IMR-90 (cell line): ENCODE measurements around the gene AKAP8L. TPM values are rescaled to one million over a fixed set of nuclear protein-coding genes. Genes with fewer than 3 reads are reported as not detected.

Experiments used
- ATAC-seq: fragments of 200-7000 bp; cut with Tn5 transposase; 2 replicates; pipeline ENCODE4 v1.9.1; 2020; ENCODE audit warnings: low read depth, mild to moderate bottlenecking, moderate library complexity
- BruUV-seq: library from RNA; stranded (reverse); fragments of 400-500 nt; replicated peaks from 2 replicates; lab custom pipeline; 2021; lab: Mats Ljungman, UMichigan
- CTCF ChIA-PET: fragments of 300-600 bp; formaldehyde crosslinking; extraction: SDS; loops from one replicate; lab custom pipeline; 2021; ENCODE audit warnings: antibody characterized with exemption; lab: Yijun Ruan, JAX
- POLR2A ChIA-PET: fragments of 300-600 bp; sonication (Branson Sonifier 250); formaldehyde crosslinking; loops from one replicate; lab custom pipeline; 2022; ENCODE audit warnings: antibody characterized with exemption; ENCODE audit not compliant: unreplicated experiment; lab: Charles Lee
- DNase-seq: peaks from one replicate; pipeline ENCODE4 v3.0.0; 2013
- H2AFZ ChIP-seq: replicated peaks from 2 replicates; pipeline ENCODE3; 2013; ENCODE audit warnings: low read length, mild to moderate bottlenecking; ENCODE audit not compliant: poor library complexity
- H2AK5ac ChIP-seq: 2 replicates; pipeline ENCODE4 v1.6.1; 2013; ENCODE audit warnings: low read depth, low read length, inconsistent platforms
- H2AK9ac ChIP-seq: replicated peaks from 2 replicates; pipeline ENCODE3; 2013; ENCODE audit warnings: mild to moderate bottlenecking, low read depth, low read length, moderate library complexity; ENCODE audit not compliant: poor library complexity
- H2BK120ac ChIP-seq: 2 replicates; pipeline ENCODE4 v1.6.1; 2013; ENCODE audit warnings: low read depth, low read length, inconsistent platforms
- H2BK15ac ChIP-seq: 3 replicates; pipeline ENCODE4 v1.6.1; 2013; ENCODE audit warnings: low read depth, low read length, inconsistent platforms
- H2BK20ac ChIP-seq: 2 replicates; pipeline ENCODE4 v1.6.1; 2013; ENCODE audit warnings: low read depth, mild to moderate bottlenecking, inconsistent platforms, low read length, moderate library complexity
- H2BK5ac ChIP-seq: 2 replicates; pipeline ENCODE4 v1.6.1; 2013; ENCODE audit warnings: mild to moderate bottlenecking, low read depth, low read length, inconsistent platforms; ENCODE audit not compliant: poor library complexity, severe bottlenecking
- H3K14ac ChIP-seq: replicated peaks from 2 replicates; pipeline ENCODE4 v1.6.1; 2013; ENCODE audit warnings: low read depth, low read length, inconsistent platforms
- H3K18ac ChIP-seq: 2 replicates; pipeline ENCODE4 v1.6.1; 2013; ENCODE audit warnings: low read depth, low read length, control low read depth
- H3K23ac ChIP-seq: 2 replicates; pipeline ENCODE4 v1.6.1; 2013; ENCODE audit warnings: low read depth, low read length, inconsistent platforms
- H3K27ac ChIP-seq: 2 replicates; pipeline ENCODE4 v1.5.1; 2013; ENCODE audit warnings: mild to moderate bottlenecking, control low read depth, low read length; ENCODE audit not compliant: insufficient read depth
- H3K27me3 ChIP-seq: 2 replicates; pipeline ENCODE4 v1.6.1; 2013; ENCODE audit warnings: low read length; ENCODE audit not compliant: control insufficient read depth, insufficient read depth
- H3K36me3 ChIP-seq: 2 replicates; pipeline ENCODE4 v1.6.1; 2013; ENCODE audit warnings: low read length, mixed read lengths; ENCODE audit not compliant: control insufficient read depth, insufficient read depth
- H3K4ac ChIP-seq: 2 replicates; pipeline ENCODE4 v1.6.1; 2013; ENCODE audit warnings: low read depth, low read length, inconsistent platforms
- H3K4me1 ChIP-seq: 2 replicates; pipeline ENCODE4 v1.6.1; 2013; ENCODE audit warnings: low read length, mixed read lengths; ENCODE audit not compliant: control insufficient read depth, insufficient read depth
- H3K4me2 ChIP-seq: 2 replicates; pipeline ENCODE4 v1.6.1; 2013; ENCODE audit warnings: low read depth, mild to moderate bottlenecking, control low read depth, low read length, moderate library complexity
- H3K4me3 ChIP-seq: 2 replicates; pipeline ENCODE4 v1.5.1; 2013; ENCODE audit warnings: low read depth, mild to moderate bottlenecking, control low read depth, low read length, moderate library complexity; ENCODE audit not compliant: insufficient read depth
- H3K56ac ChIP-seq: 2 replicates; pipeline ENCODE4 v1.6.1; 2013; ENCODE audit warnings: low read length, inconsistent platforms; ENCODE audit not compliant: insufficient read depth; ENCODE audit errors: extremely low read depth
- H3K79me1 ChIP-seq, 2 experiments: 2 replicates each; pipeline ENCODE4 v1.6.1; 2013; ENCODE audit warnings: low read length in 2 of 2, inconsistent platforms in 1 of 2, low read depth in 1 of 2
- H3K9ac ChIP-seq: 2 replicates; pipeline ENCODE4 v1.6.1; 2013; ENCODE audit warnings: low read depth, low read length, control low read depth
- H3K9me1 ChIP-seq: 2 replicates; pipeline ENCODE4 v1.6.1; 2013; ENCODE audit warnings: low read length, inconsistent platforms; ENCODE audit not compliant: insufficient read depth
- H3K9me3 ChIP-seq: 2 replicates; pipeline ENCODE4 v1.6.1; 2013; ENCODE audit warnings: low read length; ENCODE audit not compliant: control insufficient read depth, insufficient read depth
- H4K20me1 ChIP-seq: 2 replicates; pipeline ENCODE4 v1.6.1; 2013; ENCODE audit warnings: low read length, inconsistent platforms; ENCODE audit not compliant: insufficient read depth
- H4K5ac ChIP-seq: 2 replicates; pipeline ENCODE4 v1.6.1; 2013; ENCODE audit warnings: mild to moderate bottlenecking, low read depth, low read length, control low read depth
- H4K8ac ChIP-seq, 2 experiments: 2 replicates each; pipeline ENCODE4 v1.6.1; 2013; ENCODE audit warnings: low read depth in 2 of 2, low read length in 2 of 2, control low read depth in 1 of 2, inconsistent platforms in 1 of 2
- H4K91ac ChIP-seq: 2 replicates; pipeline ENCODE4 v1.6.1; 2013; ENCODE audit warnings: low read depth, low read length, inconsistent platforms; ENCODE audit not compliant: insufficient read depth
- BHLHE40 ChIP-seq: fragments of 150-350 bp; IDR thresholded peaks from 2 replicates; pipeline ENCODE4 v1.6.1; 2016; ENCODE audit warnings: mild to moderate bottlenecking, low read depth, low read length
- CEBPB ChIP-seq: IDR thresholded peaks from 2 replicates; pipeline ENCODE4 v1.6.1; 2012; ENCODE audit warnings: low read depth, low read length, improper control_type of control experiment
- CHD1 ChIP-seq: IDR thresholded peaks from 2 replicates; pipeline ENCODE4 v1.6.1; 2012; ENCODE audit warnings: low read depth, low read length, improper control_type of control experiment
- ELK1 ChIP-seq: fragments of 150-350 bp; IDR thresholded peaks from 2 replicates; pipeline ENCODE4 v1.6.1; 2016; ENCODE audit warnings: low read depth, mild to moderate bottlenecking, low read length, moderate library complexity, borderline replicate concordance
- MAFK ChIP-seq: IDR thresholded peaks from 2 replicates; pipeline ENCODE4 v1.6.1; 2012; ENCODE audit warnings: low read depth, low read length, improper control_type of control experiment
- MXI1 ChIP-seq: IDR thresholded peaks from 2 replicates; pipeline ENCODE4 v1.6.1; 2012; ENCODE audit warnings: low read depth, mild to moderate bottlenecking, low read length, moderate library complexity, borderline replicate concordance
- POLR2A ChIP-seq: IDR thresholded peaks from 2 replicates; pipeline ENCODE4 v1.6.1; 2012; ENCODE audit warnings: mild to moderate bottlenecking, low read depth, low read length
- RFX5 ChIP-seq: IDR thresholded peaks from 2 replicates; pipeline ENCODE4 v1.8.0; 2012; ENCODE audit warnings: low read depth, mild to moderate bottlenecking, low read length, moderate library complexity
- USF2 ChIP-seq: fragments of 150-350 bp; IDR thresholded peaks from 2 replicates; pipeline ENCODE4 v1.6.1; 2017; ENCODE audit warnings: mild to moderate bottlenecking, antibody characterized with exemption, low read length, low read depth
- WGBS, 2 experiments: methylation state at CpG; one replicate each; pipeline versions ENCODE4 v1.1.5 to v1.1.7; 2013; ENCODE audit warnings: missing lambda C conversion rate in 2 of 2; ENCODE audit not compliant: insufficient read length in 1 of 2; ENCODE audit errors: extremely low coverage in 2 of 2; 5-methylcytosine and 5-hydroxymethylcytosine counted together
- dilution Hi-C: fragments of 300-500 bp; cut with HindIII; formaldehyde crosslinking; loops from one replicate; pipeline ENCODE4 v1.14.3; 2018; ENCODE audit warnings: low sequenced_read_pairs; ENCODE audit not compliant: unreplicated experiment
- in situ Hi-C: fragments of 300-500 bp; cut with MboI; formaldehyde crosslinking; loops from 3 replicates; pipeline ENCODE4 v1.14.3; 2019; ENCODE audit warnings: low sequenced_read_pairs, inconsistent platforms, mixed read lengths
- intact Hi-C: fragments of 100-400 bp; cut with micrococcal nuclease; formaldehyde crosslinking; loops from 2 replicates; pipeline ENCODE4 v1.10.0; 2022
- polyA plus RNA-seq, 3 experiments: library from polyadenylated mRNA; depleted of rRNA; stranded (reverse); fragments of >200 nt; gene quantifications; 2 replicates each; pipeline ENCODE4 v1.2.3, GENCODE V29; 2012; ENCODE audit warnings: low replicate concordance in 1 of 3
- total RNA-seq: library from RNA; depleted of rRNA; stranded (reverse); fragments of >200 nt; gene quantifications from 2 replicates; pipeline ENCODE4 v1.2.3, GENCODE V29; 2012

The AKAP8L gene
- total and polyA plus RNA-seq, 2 of the 4 experiments (the other 2 are of a cell fraction), result 43.1 to 44.6 TPM

- ChIA-PET CTCF (no interaction called here), POLR2A (no interaction called here)
- dilution Hi-C loops, result no loop called here
- peak overlapping the region; percentile 96 for H3K27ac ChIP-seq
- H3K4me2 ChIP-seq, result peak overlapping the region; percentile 92
- peak; percentile 63 for ATAC-seq
- H4K5ac ChIP-seq, result peak overlapping the region; percentile 1
- H2AFZ ChIP-seq, result peak overlapping the region; percentile 97
- peak overlapping the region; percentile 76 for H4K91ac ChIP-seq
- H3K23ac ChIP-seq, result peak overlapping the region; percentile 21
- intact Hi-C loops, result loop anchor here (2.0 kb wide), 1 partner anchor 67 kb away; no protein-coding TSS in a partner anchor
- 1% methylated on average over 27 of the region's 122 CpGs; no CpG with 5 or more reads in 1 of the 2 experiments for WGBS, 2 experiments
- TF ChIP-seq BHLHE40 (no peak), MAFK (no peak), CHD1 (peak; percentile 16; the same call in 1 of the 2 replicates), MXI1 (no peak), ELK1 (no peak), CEBPB (peak; percentile 97), USF2 (no peak), POLR2A (peak; percentile 54), RFX5 (no peak)
- H3K27me3 ChIP-seq, result no peaks in the 10 kb centered on the region
- H4K20me1 ChIP-seq, result peaks cover 49% of the 10 kb centered on the region
- H3K56ac ChIP-seq, result peak overlapping the region; percentile 65
- peak overlapping the region; percentile 93 for H3K9ac ChIP-seq
- peak overlapping the region; percentile 80 for H3K4me3 ChIP-seq
- peak overlapping the region; percentile 91 for H2BK5ac ChIP-seq
- H3K9me1 ChIP-seq, result peaks cover 17% of the 10 kb centered on the region
- BruUV-seq, result no TSS peak
- peak overlapping the region; percentile 0; the same call in 1 of the 3 replicates for H2BK15ac ChIP-seq
- H4K8ac ChIP-seq, result peak overlapping the region; percentile 4 to 26; a peak in 1 of 4 replicates
- H3K14ac ChIP-seq, result peak overlapping the region; percentile 89
- peaks cover 14% of the 10 kb centered on the region for H3K4me1 ChIP-seq
- H3K4ac ChIP-seq, result peak overlapping the region; percentile 88
- H3K36me3 ChIP-seq, result no peaks in the 10 kb centered on the region
- DNase-seq, result no peak
- no peak overlapping the region for H2BK20ac ChIP-seq
- H2AK9ac ChIP-seq, result peak overlapping the region; percentile 98
- peak overlapping the region; percentile 43 for H2BK120ac ChIP-seq
- H3K79me1 ChIP-seq, result peaks cover 9 to 43% of the 10 kb centered on the region in 2 experiments
- no peaks in the 10 kb centered on the region for H3K9me3 ChIP-seq
- H2AK5ac ChIP-seq, result peak overlapping the region; percentile 86
- in situ Hi-C loops, result no loop called here
- H3K18ac ChIP-seq, result peak overlapping the region; percentile 0; the same call in 1 of the 2 replicates
Measured at GRCh38 chr19:15331419-15332310, 87.1 kb downstream of the AKAP8L start.
